HG03469 (cell line): ENCODE measurements around the gene DNAH1.

Experiments
- ATAC-seq: cut with Tn5 transposase; IDR thresholded peaks from one replicate; pipeline ENCODE4 v1.9.1; 2021; ENCODE audit warnings: mild to moderate bottlenecking, moderate library complexity, moderate number of reproducible peaks; ENCODE audit not compliant: unreplicated experiment

DNAH1 gene

GRCh38 chr3:52290596-52291507 is 25.3 kb upstream of the DNAH1 start:
- no peak for ATAC-seq

GRCh38 chr3:52291508-52292181 is 24.5 kb upstream of the DNAH1 start:
- no peak for ATAC-seq

DNA sequence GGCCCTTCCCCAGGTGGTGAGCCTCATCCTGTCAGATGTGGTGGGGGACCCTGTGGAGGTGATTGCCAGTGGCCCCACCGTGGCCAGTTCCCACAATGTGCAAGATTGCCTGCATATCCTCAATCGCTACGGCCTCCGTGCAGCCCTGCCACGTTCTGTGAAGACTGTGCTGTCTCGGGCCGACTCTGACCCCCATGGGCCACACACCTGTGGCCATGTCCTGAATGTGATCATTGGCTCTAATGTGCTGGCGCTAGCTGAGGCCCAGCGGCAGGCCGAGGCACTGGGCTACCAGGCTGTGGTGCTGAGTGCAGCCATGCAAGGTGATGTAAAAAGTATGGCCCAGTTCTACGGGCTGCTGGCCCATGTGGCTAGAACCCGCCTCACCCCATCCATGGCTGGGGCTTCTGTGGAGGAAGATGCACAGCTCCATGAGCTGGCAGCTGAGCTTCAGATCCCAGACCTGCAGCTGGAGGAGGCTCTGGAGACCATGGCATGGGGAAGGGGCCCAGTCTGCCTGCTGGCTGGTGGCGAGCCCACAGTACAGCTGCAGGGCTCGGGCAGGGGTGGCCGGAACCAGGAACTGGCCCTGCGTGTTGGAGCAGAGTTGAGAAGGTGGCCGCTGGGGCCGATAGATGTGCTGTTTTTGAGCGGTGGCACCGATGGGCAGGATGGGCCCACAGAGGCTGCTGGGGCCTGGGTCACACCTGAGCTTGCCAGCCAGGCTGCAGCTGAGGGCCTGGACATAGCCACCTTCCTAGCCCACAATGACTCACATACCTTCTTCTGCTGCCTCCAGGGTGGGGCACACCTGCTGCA is 23.7 kb upstream of the DNAH1 start:
- ATAC-seq = no peak

DNA sequence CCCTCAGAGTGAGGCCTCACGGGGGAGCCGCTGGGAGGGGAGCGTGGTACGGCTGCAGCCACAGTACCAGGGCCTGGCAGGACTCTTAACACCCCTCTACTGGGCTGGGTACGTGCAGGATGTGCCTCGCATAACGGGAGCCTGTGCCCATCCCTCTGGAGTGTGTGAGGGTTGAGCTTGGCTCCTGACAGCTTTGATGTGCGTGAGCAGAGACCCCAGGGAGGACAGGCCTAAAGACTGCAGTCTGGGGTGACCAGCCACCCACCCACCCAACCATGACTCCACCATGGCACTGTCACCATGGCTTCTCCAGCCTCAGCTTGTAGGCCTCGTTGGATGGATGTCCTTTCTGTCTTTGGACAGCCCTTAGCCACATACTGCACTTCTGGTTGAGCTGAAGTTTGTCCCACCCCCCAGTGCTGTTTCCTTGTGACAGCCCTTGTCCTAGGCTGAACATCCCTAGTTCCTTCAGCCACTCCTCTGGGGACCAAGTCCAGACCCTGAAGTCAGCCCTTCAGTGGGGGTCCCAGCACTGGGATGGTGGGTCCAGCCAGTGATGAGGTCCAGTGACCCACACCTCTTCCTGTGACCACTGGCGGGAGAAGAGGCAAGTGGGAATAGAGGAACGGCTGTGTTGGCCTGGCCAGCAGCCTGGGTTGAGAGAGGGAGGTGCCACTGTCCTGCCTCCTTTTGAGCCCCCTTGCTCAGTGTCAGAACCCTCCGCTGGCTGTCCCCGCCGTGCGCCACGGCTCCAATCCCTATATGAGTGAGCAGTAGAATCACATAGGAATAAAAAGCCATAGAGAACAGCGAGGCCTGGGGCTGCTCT is 22.4 kb upstream of the DNAH1 start:
- ATAC-seq = no peak

DNA sequence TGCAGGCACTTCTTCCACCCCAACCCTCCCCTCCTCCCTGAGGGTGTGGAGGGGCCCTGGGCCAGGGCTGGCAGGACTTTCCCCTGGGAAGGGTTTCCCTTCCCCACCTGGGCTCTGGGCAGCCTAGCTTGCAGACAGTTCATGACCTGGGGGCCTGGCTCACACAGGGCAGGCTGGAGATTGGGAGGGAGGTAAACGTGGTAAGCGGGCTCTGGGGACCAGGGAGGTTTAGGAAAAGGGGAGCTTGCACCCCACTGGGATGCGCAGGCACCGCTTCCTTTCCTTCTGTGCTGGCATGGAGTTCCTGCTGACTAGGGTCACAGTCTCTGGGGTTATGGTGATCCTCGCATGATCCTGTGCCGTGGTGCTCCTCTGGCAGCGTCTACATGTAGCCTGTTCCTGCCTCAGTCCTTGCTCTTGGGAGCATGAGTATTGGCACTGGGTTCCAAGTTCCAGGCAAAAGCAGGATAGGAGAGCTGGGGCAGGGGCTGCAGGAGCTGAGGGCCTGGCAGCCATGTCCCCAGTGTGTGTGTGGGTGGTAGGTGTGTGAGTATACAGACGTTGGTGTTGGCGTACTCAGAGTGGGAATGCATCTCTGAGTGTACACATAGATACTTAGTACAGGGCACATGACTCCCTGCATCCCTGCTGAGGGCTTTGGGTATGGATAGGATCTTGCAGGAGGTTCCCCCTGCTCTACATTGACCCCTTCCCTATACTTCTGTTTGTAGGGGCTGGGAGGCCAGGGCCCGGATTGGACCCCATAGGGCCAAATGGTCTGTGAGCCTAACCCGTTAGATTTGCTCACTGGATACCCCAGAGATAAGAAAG is 21.6 kb upstream of the DNAH1 start:
- ATAC-seq = no peak

- no peak for ATAC-seq
These were observed 20.4 kb upstream of the DNAH1 start for GRCh38 chr3:52295671-52296208.

GRCh38 chr3:52297242-52298148 is 18.6 kb upstream of the DNAH1 start:
- ATAC-seq = no peak

GRCh38 chr3:52298149-52299098 is 17.7 kb upstream of the DNAH1 start:
- ATAC-seq = no peak

- no peak for ATAC-seq
These were observed 16.8 kb upstream of the DNAH1 start for GRCh38 chr3:52299247-52299878.

- no peak for ATAC-seq
These were observed 16.1 kb upstream of the DNAH1 start for GRCh38 chr3:52299879-52300611.

- ATAC-seq = no peak
These were observed 13.5 kb upstream of the DNAH1 start for GRCh38 chr3:52302426-52303145.

DNA sequence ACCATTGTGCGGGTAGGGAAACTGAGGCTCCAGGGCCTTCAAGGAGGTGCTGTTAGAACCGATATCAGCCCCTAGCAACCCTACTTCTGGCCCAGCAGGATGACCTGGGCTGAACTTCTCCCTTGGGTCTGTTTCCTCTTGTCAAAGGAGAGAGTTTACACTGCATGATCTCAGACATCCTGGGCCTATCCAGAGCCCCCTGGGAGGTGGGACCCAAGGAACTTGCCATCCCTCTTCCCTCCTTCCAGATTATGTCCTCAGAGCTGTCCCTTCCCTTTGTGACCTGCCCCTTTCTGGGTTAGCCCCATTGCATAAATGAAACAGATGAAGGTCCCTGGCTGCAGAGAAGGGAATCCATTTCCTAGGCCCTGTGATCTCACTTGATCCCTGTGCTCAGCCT is 12.3 kb upstream of the DNAH1 start:
- ATAC-seq = no peak

DNA sequence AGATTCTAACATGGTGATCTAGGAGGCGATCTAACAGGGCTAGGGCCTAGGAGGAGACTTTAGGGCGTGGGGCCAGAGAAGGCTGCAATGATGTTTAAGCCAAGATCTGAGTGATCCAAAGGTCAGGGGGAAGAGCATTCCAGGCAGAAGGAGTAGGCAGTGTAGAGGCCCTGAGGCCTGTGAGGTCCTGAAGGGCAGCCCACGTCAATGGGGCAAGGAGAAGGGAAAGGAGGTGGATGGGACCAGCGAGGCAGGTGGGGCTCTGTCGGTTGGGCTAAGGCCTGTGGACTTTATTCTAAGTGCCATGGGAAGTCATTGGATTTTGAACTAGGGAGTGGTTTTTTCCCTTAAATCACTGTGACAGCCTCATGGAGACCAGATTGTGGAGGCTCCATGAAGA is 10.2 kb upstream of the DNAH1 start:
- no peak for ATAC-seq

DNA sequence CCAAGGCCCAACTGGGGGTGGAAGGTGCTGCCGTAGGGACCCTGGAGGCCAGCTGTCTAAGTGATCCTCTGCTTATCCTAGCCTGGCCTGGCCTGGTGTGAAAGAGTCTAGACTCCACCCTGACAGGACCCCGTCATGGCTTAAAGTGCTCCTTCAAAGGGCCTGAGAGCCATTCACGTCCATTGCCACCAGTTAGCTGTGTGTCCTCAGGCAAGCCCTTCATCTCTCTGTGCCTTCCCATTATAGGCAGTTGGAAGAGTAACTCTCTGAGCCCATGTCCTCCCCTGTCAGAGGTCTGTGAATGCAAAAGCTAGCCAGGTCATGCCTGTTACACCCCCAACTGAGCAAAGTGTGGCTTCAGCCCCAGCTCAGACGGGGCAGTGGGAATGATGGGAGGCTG is 9.1 kb upstream of the DNAH1 start:
- ATAC-seq = no peak

DNA sequence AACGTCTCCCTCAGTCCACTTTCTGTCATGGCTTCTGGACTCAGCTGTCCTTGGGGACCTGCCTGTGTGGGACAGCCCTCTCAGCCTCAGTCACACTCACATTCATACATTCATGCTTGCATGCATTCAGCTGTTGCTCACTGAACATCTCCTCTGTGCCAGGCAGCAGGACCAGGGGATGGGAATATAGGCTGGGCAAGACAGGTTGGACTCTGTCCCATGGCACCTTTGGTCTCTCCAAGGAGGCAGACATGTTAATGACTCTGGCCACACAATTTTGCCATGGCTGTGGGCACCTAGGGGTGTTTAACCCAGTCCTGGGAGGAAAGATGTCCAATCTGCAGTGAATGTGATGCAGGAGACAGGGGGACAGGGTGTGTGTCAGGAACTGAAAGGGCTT is 7.8 kb upstream of the DNAH1 start:
- ATAC-seq = no peak
